GM23338 (cell line): ENCODE data around the gene GPD2. TPM values are rescaled to one million over a fixed set of nuclear protein-coding genes. Genes with fewer than 3 reads are reported as not detected.

Experiments used
- ATAC-seq: fragments of 200-7000 bp; cut with Tn5 transposase; 3 replicates; pipeline ENCODE4 v1.9.1; 2020
- DNase-seq: peaks from one replicate; pipeline ENCODE4 v3.0.0-alpha.2; 2015; ENCODE audit warnings: low spot score
- H2AFZ ChIP-seq: fragments of 200-600 bp; sonication (generic); 2 replicates; pipeline ENCODE4 v1.8.0; 2016; ENCODE audit warnings: antibody characterized with exemption, mild to moderate bottlenecking, moderate library complexity
- H3F3A ChIP-seq: fragments of 200-600 bp; sonication (generic); replicated peaks from 2 replicates; pipeline ENCODE4 v1.8.0; 2017; ENCODE audit warnings: antibody characterized with exemption, mixed run types, low read depth
- H3K27ac ChIP-seq: fragments of 200-600 bp; sonication (generic); 2 replicates; pipeline ENCODE4 v1.6.1; 2016; ENCODE audit warnings: low read depth
- H3K27me3 ChIP-seq: fragments of 200-600 bp; sonication (generic); 2 replicates; pipeline ENCODE4 v1.8.0; 2016; ENCODE audit warnings: mild to moderate bottlenecking, mixed run types, moderate library complexity; ENCODE audit not compliant: insufficient read depth
- H3K36me3 ChIP-seq: fragments of 200-600 bp; sonication (generic); 2 replicates; pipeline ENCODE4 v1.8.0; 2016; ENCODE audit warnings: mild to moderate bottlenecking; ENCODE audit not compliant: insufficient read depth
- H3K4me1 ChIP-seq: fragments of 200-600 bp; sonication (generic); 2 replicates; pipeline ENCODE4 v1.8.0; 2016; ENCODE audit warnings: mild to moderate bottlenecking, moderate library complexity; ENCODE audit not compliant: insufficient read depth
- H3K4me2 ChIP-seq: fragments of 200-600 bp; sonication (generic); 2 replicates; pipeline ENCODE4 v1.7.1; 2017; ENCODE audit warnings: mixed run types
- H3K4me3 ChIP-seq: fragments of 200-600 bp; sonication (generic); 2 replicates; pipeline ENCODE4 v1.6.1; 2016; ENCODE audit warnings: mixed run types
- H3K79me2 ChIP-seq: fragments of 200-600 bp; sonication (generic); replicated peaks from 2 replicates; pipeline ENCODE4 v1.8.0; 2017; ENCODE audit warnings: mild to moderate bottlenecking; ENCODE audit not compliant: insufficient read depth
- H3K9me2 ChIP-seq: fragments of 200-600 bp; sonication (generic); 2 replicates; pipeline ENCODE4 v1.8.0; 2017; ENCODE audit not compliant: insufficient read depth
- H4K20me1 ChIP-seq: fragments of 200-600 bp; sonication (generic); replicated peaks from 2 replicates; pipeline ENCODE4 v1.8.0; 2017; ENCODE audit warnings: mild to moderate bottlenecking; ENCODE audit not compliant: insufficient read depth
- H3K27ac Mint-ChIP-seq: 2 replicates; pipeline ENCODE4 v1.8.0; 2020; ENCODE audit warnings: inconsistent platforms, mild to moderate bottlenecking, moderate library complexity, mixed read lengths
- H3K27me3 Mint-ChIP-seq: 3 replicates; pipeline ENCODE4 v1.8.0; 2022; ENCODE audit warnings: low read depth, mild to moderate bottlenecking, moderate library complexity, mixed read lengths, inconsistent platforms; ENCODE audit not compliant: insufficient read depth, poor library complexity
- H3K36me3 Mint-ChIP-seq: 3 replicates; pipeline ENCODE4 v1.8.0; 2021; ENCODE audit warnings: low read depth, mild to moderate bottlenecking, inconsistent platforms, moderate library complexity, mixed read lengths
- H3K4me1 Mint-ChIP-seq: 3 replicates; pipeline ENCODE4 v1.8.0; 2020; ENCODE audit warnings: mild to moderate bottlenecking, inconsistent platforms, mixed read lengths
- H3K4me3 Mint-ChIP-seq: 3 replicates; pipeline ENCODE4 v1.8.0; 2021; ENCODE audit warnings: moderate library complexity, mild to moderate bottlenecking, inconsistent platforms, mixed read lengths
- H3K9me3 Mint-ChIP-seq: 3 replicates; pipeline ENCODE4 v1.8.0; 2020; ENCODE audit warnings: moderate library complexity, mild to moderate bottlenecking, inconsistent platforms, mixed read lengths
- CREB1 ChIP-seq: fragments of 250-450 bp; sonication (Bioruptor Pico); IDR thresholded peaks from 2 replicates; pipeline ENCODE4 v1.5.0; 2020; ENCODE audit warnings: low read depth, mild to moderate bottlenecking, moderate library complexity
- CTCF ChIP-seq, 2 experiments: fragments of 200-600 bp in 1 of 2; sonication (generic) in 1 of 2; conservative IDR thresholded peaks; 2 replicates each; pipeline versions ENCODE4 v1.5.1 to v1.6.1; 2016 to 2017; ENCODE audit warnings: antibody characterized with exemption in 2 of 2, low read depth in 2 of 2, mild to moderate bottlenecking in 2 of 2, moderate library complexity in 1 of 2
- ETS1 ChIP-seq: IDR thresholded peaks from 2 replicates; pipeline ENCODE4 v1.6.1; 2016; ENCODE audit warnings: antibody characterized with exemption
- EZH2 ChIP-seq: fragments of 200-600 bp; sonication (generic); IDR thresholded peaks from one replicate; pipeline ENCODE4 v1.8.0; 2017; ENCODE audit warnings: antibody characterized with exemption, mild to moderate bottlenecking, low read depth; ENCODE audit not compliant: unreplicated experiment
- EZH2phosphoT487 ChIP-seq: fragments of 200-600 bp; sonication (generic); IDR thresholded peaks from one replicate; pipeline ENCODE4 v1.8.1; 2018; ENCODE audit warnings: antibody characterized with exemption; ENCODE audit not compliant: unreplicated experiment
- JUNB ChIP-seq: IDR thresholded peaks from one replicate; pipeline ENCODE4 v1.6.1; 2016; ENCODE audit warnings: antibody characterized with exemption; ENCODE audit not compliant: unreplicated experiment
- NANOG ChIP-seq: IDR thresholded peaks from 2 replicates; pipeline ENCODE4 v1.6.1; 2016; ENCODE audit warnings: antibody characterized with exemption, borderline replicate concordance
- POLR2AphosphoS5 ChIP-seq: IDR thresholded peaks from 2 replicates; pipeline ENCODE4 v1.6.1; 2016; ENCODE audit warnings: antibody characterized with exemption, low read depth
- STAT1 ChIP-seq: IDR thresholded peaks from one replicate; pipeline ENCODE4 v1.6.1; 2016; ENCODE audit warnings: antibody characterized with exemption; ENCODE audit not compliant: unreplicated experiment
- ZNF114 ChIP-seq: fragments of 250-450 bp; sonication (Bioruptor Pico); IDR thresholded peaks from 2 replicates; pipeline ENCODE4 v1.5.0; 2020; ENCODE audit warnings: mild to moderate bottlenecking, moderate library complexity
- ZNF331 ChIP-seq: fragments of 250-450 bp; sonication (Bioruptor Pico); IDR thresholded peaks from 2 replicates; pipeline ENCODE4 v1.5.0; 2020; ENCODE audit warnings: low read depth, mild to moderate bottlenecking, moderate library complexity
- polyA plus RNA-seq: library from polyadenylated mRNA; unstranded; fragments of >200 nt; fragmentation: Nextera tagmentation; extraction: Ambion mirVana; gene quantifications from 2 replicates; pipeline ENCODE4 v1.2.1, GENCODE V29; 2016
- total RNA-seq: library from RNA; depleted of rRNA; stranded (reverse); fragments of >200 nt; shearing (Covaris generic); gene quantifications from 2 replicates; pipeline ENCODE4 v1.2.3, GENCODE V29; 2014
- TF ChIP-seq, protein P1 (sequence below): IDR thresholded peaks from one replicate; pipeline ENCODE4 v1.6.1; 2018; ENCODE audit warnings: antibody characterized with exemption; ENCODE audit not compliant: unreplicated experiment
- TF ChIP-seq, protein P2 (sequence below): fragments of 250-450 bp; sonication (Bioruptor Pico); IDR thresholded peaks from 2 replicates; pipeline ENCODE4 v1.5.0; 2020; ENCODE audit warnings: mild to moderate bottlenecking, moderate library complexity

The GPD2 gene
- total and polyA plus RNA-seq, 2 experiments from 2014 or later, result 9.4 to 67.4 TPM

GRCh38 chr2:156489750-156490465, 53.7 kb downstream of the GPD2 start:
- Mint-ChIP-seq H3K36me3 (no peaks in the 10 kb centered on the region), H3K9me3 (no peaks in the 10 kb centered on the region), H3K27me3 (no peaks in the 10 kb centered on the region), H3K4me3 (no peak overlapping the region), H3K4me1 (peaks cover 8% of the 10 kb centered on the region; the same call in 2 of the 3 replicates), H3K27ac (no peak overlapping the region; the same call in 1 of the 2 replicates)
- TF ChIP-seq CTCF (conservative IDR thresholded peaks at IDR 0.05; ENCODE audit: low read depth in 2 of 2), result no peak
- TF ChIP-seq ZNF331 (CRISPR knock-in tag), result no peak
- no peak for TF ChIP-seq ETS1
- TF ChIP-seq, protein P1, sequence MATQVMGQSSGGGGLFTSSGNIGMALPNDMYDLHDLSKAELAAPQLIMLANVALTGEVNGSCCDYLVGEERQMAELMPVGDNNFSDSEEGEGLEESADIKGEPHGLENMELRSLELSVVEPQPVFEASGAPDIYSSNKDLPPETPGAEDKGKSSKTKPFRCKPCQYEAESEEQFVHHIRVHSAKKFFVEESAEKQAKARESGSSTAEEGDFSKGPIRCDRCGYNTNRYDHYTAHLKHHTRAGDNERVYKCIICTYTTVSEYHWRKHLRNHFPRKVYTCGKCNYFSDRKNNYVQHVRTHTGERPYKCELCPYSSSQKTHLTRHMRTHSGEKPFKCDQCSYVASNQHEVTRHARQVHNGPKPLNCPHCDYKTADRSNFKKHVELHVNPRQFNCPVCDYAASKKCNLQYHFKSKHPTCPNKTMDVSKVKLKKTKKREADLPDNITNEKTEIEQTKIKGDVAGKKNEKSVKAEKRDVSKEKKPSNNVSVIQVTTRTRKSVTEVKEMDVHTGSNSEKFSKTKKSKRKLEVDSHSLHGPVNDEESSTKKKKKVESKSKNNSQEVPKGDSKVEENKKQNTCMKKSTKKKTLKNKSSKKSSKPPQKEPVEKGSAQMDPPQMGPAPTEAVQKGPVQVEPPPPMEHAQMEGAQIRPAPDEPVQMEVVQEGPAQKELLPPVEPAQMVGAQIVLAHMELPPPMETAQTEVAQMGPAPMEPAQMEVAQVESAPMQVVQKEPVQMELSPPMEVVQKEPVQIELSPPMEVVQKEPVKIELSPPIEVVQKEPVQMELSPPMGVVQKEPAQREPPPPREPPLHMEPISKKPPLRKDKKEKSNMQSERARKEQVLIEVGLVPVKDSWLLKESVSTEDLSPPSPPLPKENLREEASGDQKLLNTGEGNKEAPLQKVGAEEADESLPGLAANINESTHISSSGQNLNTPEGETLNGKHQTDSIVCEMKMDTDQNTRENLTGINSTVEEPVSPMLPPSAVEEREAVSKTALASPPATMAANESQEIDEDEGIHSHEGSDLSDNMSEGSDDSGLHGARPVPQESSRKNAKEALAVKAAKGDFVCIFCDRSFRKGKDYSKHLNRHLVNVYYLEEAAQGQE, result no peak
- no peak for TF ChIP-seq JUNB
- TF ChIP-seq STAT1, result no peak
- TF ChIP-seq ZNF114 (CRISPR knock-in tag), result no peak
- TF ChIP-seq, protein P2, sequence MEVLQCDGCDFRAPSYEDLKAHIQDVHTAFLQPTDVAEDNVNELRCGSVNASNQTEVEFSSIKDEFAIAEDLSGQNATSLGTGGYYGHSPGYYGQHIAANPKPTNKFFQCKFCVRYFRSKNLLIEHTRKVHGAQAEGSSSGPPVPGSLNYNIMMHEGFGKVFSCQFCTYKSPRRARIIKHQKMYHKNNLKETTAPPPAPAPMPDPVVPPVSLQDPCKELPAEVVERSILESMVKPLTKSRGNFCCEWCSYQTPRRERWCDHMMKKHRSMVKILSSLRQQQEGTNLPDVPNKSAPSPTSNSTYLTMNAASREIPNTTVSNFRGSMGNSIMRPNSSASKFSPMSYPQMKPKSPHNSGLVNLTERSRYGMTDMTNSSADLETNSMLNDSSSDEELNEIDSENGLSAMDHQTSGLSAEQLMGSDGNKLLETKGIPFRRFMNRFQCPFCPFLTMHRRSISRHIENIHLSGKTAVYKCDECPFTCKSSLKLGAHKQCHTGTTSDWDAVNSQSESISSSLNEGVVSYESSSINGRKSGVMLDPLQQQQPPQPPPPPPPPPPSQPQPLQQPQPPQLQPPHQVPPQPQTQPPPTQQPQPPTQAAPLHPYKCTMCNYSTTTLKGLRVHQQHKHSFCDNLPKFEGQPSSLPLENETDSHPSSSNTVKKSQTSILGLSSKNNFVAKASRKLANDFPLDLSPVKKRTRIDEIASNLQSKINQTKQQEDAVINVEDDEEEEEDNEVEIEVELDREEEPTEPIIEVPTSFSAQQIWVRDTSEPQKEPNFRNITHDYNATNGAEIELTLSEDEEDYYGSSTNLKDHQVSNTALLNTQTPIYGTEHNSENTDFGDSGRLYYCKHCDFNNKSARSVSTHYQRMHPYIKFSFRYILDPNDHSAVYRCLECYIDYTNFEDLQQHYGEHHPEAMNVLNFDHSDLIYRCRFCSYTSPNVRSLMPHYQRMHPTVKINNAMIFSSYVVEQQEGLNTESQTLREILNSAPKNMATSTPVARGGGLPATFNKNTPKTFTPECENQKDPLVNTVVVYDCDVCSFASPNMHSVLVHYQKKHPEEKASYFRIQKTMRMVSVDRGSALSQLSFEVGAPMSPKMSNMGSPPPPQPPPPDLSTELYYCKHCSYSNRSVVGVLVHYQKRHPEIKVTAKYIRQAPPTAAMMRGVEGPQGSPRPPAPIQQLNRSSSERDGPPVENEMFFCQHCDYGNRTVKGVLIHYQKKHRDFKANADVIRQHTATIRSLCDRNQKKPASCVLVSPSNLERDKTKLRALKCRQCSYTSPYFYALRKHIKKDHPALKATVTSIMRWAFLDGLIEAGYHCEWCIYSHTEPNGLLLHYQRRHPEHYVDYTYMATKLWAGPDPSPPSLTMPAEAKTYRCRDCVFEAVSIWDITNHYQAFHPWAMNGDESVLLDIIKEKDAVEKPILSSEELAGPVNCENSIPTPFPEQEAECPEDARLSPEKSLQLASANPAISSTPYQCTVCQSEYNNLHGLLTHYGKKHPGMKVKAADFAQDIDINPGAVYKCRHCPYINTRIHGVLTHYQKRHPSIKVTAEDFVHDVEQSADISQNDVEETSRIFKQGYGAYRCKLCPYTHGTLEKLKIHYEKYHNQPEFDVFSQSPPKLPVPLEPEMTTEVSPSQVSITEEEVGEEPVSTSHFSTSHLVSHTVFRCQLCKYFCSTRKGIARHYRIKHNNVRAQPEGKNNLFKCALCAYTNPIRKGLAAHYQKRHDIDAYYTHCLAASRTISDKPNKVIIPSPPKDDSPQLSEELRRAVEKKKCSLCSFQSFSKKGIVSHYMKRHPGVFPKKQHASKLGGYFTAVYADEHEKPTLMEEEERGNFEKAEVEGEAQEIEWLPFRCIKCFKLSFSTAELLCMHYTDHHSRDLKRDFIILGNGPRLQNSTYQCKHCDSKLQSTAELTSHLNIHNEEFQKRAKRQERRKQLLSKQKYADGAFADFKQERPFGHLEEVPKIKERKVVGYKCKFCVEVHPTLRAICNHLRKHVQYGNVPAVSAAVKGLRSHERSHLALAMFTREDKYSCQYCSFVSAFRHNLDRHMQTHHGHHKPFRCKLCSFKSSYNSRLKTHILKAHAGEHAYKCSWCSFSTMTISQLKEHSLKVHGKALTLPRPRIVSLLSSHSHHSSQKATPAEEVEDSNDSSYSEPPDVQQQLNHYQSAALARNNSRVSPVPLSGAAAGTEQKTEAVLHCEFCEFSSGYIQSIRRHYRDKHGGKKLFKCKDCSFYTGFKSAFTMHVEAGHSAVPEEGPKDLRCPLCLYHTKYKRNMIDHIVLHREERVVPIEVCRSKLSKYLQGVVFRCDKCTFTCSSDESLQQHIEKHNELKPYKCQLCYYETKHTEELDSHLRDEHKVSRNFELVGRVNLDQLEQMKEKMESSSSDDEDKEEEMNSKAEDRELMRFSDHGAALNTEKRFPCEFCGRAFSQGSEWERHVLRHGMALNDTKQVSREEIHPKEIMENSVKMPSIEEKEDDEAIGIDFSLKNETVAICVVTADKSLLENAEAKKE, result no peak
- TF ChIP-seq CREB1 (CRISPR knock-in tag), result no peak
- no peak for TF ChIP-seq POLR2AphosphoS5
- no peak for TF ChIP-seq EZH2phosphoT487
- no peak for TF ChIP-seq NANOG
- TF ChIP-seq EZH2, result no peak
- Histone ChIP-seq H3F3A (no peaks in the 10 kb centered on the region), H3K4me1 (no peaks in the 10 kb centered on the region), H3K36me3 (no peaks in the 10 kb centered on the region), H3K4me3 (no peak overlapping the region), H3K9me2 (no peaks in the 10 kb centered on the region), H4K20me1 (no peaks in the 10 kb centered on the region), H3K27me3 (no peaks in the 10 kb centered on the region), H3K27ac (no peak overlapping the region), H3K4me2 (no peak overlapping the region), H2AFZ (no peak overlapping the region), H3K79me2 (no peaks in the 10 kb centered on the region)
- ATAC-seq, result no peak
- DNase-seq, result no peak
